ENCODE measurements around the gene ZNF440. TPM values are rescaled to one million over a fixed set of nuclear protein-coding genes. Genes with fewer than 3 reads are reported as not detected.
"Not testable (repeated sequence)": the region's sequence is repeated elsewhere in the genome, so short reads cannot be mapped to it uniquely, and the experiment has no call there.

ZNF440 gene
- total RNA-seq, 4 donors from 2014 or later: 54.1 to 81.2 (median 62.7) TPM

DNA sequence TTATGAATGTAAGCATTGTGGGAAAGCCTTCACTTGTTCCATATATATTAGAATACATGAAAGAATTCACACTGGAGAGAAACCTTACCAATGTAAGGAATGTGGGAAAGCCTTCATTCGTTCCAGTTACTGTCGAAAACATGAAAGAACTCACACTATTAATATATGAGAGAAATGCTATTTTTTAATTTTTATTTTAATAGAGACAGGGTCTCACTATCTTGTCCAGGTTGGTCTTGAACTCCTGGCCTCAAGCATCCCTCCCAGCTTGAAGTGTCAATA lies 7.0 kb upstream of the ZNF440 start:
- 95% methylated on average over 2 of the region's 2 CpGs for WGBS
- no peaks in the 10 kb centered on the region for H3K4me1 ChIP-seq
- peaks cover 20% of the 10 kb centered on the region for H3K9me3 ChIP-seq
- no peaks in the 10 kb centered on the region for H3K27me3 ChIP-seq
- DNase-seq (ENCODE audit: low spot score in 2 of 2): no peak
- H3K36me3 ChIP-seq: peaks cover 23% of the 10 kb centered on the region
- no peak overlapping the region for H3K4me3 ChIP-seq
- TF ChIP-seq, protein P1, sequence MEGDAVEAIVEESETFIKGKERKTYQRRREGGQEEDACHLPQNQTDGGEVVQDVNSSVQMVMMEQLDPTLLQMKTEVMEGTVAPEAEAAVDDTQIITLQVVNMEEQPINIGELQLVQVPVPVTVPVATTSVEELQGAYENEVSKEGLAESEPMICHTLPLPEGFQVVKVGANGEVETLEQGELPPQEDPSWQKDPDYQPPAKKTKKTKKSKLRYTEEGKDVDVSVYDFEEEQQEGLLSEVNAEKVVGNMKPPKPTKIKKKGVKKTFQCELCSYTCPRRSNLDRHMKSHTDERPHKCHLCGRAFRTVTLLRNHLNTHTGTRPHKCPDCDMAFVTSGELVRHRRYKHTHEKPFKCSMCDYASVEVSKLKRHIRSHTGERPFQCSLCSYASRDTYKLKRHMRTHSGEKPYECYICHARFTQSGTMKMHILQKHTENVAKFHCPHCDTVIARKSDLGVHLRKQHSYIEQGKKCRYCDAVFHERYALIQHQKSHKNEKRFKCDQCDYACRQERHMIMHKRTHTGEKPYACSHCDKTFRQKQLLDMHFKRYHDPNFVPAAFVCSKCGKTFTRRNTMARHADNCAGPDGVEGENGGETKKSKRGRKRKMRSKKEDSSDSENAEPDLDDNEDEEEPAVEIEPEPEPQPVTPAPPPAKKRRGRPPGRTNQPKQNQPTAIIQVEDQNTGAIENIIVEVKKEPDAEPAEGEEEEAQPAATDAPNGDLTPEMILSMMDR (IDR thresholded peaks at IDR 0.05): no peak
- TF ChIP-seq POLR2AphosphoS5 (IDR thresholded peaks at IDR 0.05) (no peak), POLR2A (IDR thresholded peaks at IDR 0.05) (no peak), EP300 (IDR thresholded peaks at IDR 0.05) (no peak)
- no peak overlapping the region for H3K27ac ChIP-seq

DNA sequence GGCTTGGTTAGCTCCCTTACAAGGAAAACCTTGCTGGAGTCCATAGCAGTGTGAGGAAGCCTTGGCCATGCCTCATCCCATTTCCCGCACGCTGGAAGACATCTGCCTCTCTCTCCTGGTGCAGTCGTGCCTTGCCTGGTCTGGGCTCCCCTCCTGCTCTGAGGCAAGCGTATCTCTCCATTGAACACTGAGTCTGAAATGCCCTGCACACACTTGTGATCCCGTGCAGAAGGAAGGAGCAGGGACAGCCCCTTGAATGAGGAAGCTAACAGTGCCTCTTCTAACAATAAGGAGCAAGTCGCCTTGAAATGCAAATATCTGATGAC lies 407 bp upstream of the ZNF440 start:
- H3K27ac ChIP-seq: peak overlapping the region; percentile 96
- H3K27me3 ChIP-seq: no peaks in the 10 kb centered on the region
- TF ChIP-seq EP300 (IDR thresholded peaks at IDR 0.05) (no peak), POLR2AphosphoS5 (IDR thresholded peaks at IDR 0.05) (no peak), POLR2A (IDR thresholded peaks at IDR 0.05) (no peak)
- TF ChIP-seq, protein P1 (IDR thresholded peaks at IDR 0.05): no peak
- H3K4me1 ChIP-seq: peaks cover 25% of the 10 kb centered on the region
- H3K9me3 ChIP-seq: no peaks in the 10 kb centered on the region
- DNase-seq (ENCODE audit: low spot score in 2 of 2): no peak
- WGBS: 0% methylated on average over 6 of the region's 6 CpGs
- H3K4me3 ChIP-seq: peak overlapping the region; percentile 91
- H3K36me3 ChIP-seq: peaks cover 2% of the 10 kb centered on the region

DNA sequence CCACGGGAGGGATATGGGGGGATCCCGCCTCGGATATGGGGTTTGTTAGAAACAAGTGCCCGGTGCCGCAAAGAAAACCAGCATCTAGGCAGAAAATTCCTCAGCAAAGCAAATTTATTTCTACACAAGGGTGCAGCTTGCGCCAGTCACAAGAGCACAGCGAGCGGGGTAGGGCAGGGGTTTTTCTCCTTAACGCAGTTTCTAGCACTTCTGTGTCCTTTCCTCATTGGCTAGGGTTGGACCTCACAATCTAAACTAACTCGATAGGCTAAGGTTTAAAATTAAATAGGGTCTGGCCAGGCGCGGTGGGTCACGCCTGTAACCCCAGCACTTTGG lies 595 bp downstream of the ZNF440 start:
- peaks cover 9% of the 10 kb centered on the region for H3K36me3 ChIP-seq
- H3K4me1 ChIP-seq: peaks cover 25% of the 10 kb centered on the region
- TF ChIP-seq POLR2A (IDR thresholded peaks at IDR 0.05) (no peak), EP300 (IDR thresholded peaks at IDR 0.05) (no peak), POLR2AphosphoS5 (IDR thresholded peaks at IDR 0.05) (no peak)
- TF ChIP-seq, protein P1 (IDR thresholded peaks at IDR 0.05): no peak
- H3K9me3 ChIP-seq: no peaks in the 10 kb centered on the region
- no peaks in the 10 kb centered on the region for H3K27me3 ChIP-seq
- H3K27ac ChIP-seq: peak overlapping the region; percentile 96
- DNase-seq (ENCODE audit: low spot score in 2 of 2): no peak
- WGBS: 18% methylated on average over 8 of the region's 13 CpGs
- H3K4me3 ChIP-seq: peak overlapping the region; percentile 91

DNA sequence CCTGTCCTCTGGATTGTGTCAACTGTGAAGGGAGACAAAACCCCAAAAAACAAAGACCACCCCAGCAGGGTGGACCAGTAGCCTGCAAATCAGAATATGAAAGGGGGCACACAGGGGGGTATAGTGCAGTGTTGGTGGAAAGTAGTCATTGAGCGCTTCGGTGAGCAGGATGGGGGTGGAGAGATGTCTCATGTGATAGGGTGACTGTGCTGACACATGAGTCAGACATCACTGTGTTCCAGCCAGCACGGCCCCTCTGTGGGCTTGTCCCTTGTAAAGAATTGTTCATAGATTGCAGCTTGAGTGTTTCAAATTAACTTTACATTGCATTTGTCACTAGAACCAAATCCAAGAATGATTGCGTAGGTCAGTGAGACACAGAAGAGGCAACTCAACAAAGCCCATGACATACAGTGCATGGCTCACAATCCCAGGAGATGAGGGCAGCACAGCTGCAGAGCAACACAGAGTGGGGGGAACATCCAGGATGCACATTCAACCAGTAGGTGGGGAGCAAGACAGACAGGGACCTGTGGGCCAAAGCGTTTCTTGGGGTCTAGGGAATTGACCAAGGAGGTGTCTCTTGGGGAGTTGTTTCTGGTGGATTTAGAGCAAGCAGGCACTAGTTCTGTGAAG lies 7.5 kb downstream of the ZNF440 start:
- no peak overlapping the region for H3K27ac ChIP-seq
- 85% methylated on average over 5 of the region's 5 CpGs for WGBS
- no peaks in the 10 kb centered on the region for H3K4me1 ChIP-seq
- TF ChIP-seq EP300 (IDR thresholded peaks at IDR 0.05) (no peak), POLR2A (IDR thresholded peaks at IDR 0.05) (no peak), POLR2AphosphoS5 (IDR thresholded peaks at IDR 0.05) (no peak)
- TF ChIP-seq, protein P1 (IDR thresholded peaks at IDR 0.05): no peak
- peaks cover 40% of the 10 kb centered on the region for H3K36me3 ChIP-seq
- no peaks in the 10 kb centered on the region for H3K9me3 ChIP-seq
- H3K27me3 ChIP-seq: no peaks in the 10 kb centered on the region
- no peak for DNase-seq (ENCODE audit: low spot score in 2 of 2)
- H3K4me3 ChIP-seq: no peak overlapping the region

DNA sequence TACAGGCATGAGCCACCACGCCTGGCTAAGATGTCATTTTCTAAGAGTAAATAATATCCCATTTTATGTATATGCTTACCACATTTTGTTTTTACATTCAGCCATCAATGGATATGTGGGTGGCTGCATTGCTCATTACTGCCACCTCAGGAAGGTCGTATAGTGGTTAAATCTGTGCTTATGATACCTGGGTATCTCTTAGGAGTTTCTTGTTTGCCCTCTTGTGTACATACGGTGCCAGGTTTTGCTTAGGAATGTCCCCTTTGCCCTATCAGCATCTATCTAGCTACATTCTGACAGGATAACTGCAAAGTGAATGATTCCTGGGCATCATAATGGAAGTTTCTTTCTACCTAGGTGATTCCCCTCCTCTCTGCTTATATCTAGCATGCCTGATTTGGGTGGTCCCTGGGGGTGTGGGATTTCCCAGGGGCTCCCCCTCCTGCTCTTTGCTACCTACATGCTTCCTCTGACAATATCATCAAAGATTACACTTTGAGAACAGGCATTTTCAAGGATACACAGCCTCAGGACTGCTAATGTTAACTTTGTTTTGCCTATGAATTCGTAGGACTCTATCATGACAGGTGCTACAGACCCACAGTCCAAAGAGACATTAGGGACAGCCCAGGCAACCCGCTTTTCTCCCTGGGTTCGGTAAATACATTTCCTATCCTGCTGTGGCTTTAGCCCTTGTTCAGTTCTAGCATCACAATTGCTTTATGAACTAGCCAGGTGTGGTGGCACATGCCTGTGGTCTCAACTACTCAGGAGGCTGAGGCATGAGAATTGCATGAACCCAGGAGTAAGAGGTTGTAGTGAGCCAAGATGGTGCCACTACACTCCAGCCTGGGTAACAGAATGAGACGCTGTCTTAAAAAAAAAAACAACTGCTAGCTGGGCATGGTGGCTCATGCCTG lies 15.1 kb downstream of the ZNF440 start:
- not testable (repeated sequence) for H3K27ac ChIP-seq; H3K4me3 ChIP-seq; H3K27me3 ChIP-seq; DNase-seq (ENCODE audit: low spot score in 2 of 2); H3K4me1 ChIP-seq
- peaks cover 56% of the 10 kb centered on the region for H3K36me3 ChIP-seq
- H3K9me3 ChIP-seq: peaks cover 27% of the 10 kb centered on the region
- 96% methylated on average over 7 of the region's 7 CpGs for WGBS

Measured in suprapubic skin (tissue), 4 donors.